Sigmoid colon (tissue), 7 donors: ENCODE measurements around the gene ADRA2B. TPM values are rescaled to one million over a fixed set of nuclear protein-coding genes. Genes with fewer than 3 reads are reported as not detected.
"Not testable (repeated sequence)": the region's sequence is repeated elsewhere in the genome, so short reads cannot be mapped to it uniquely, and the experiment has no call there.

Experiments
- DNase-seq: peaks from one replicate; pipeline ENCODE4 v3.0.0-alpha.2; 2019
- H3K27ac ChIP-seq, 4 donors: fragments of 200-600 bp; sonication (generic); one replicate each; pipeline ENCODE4 v1.5.1; 2016 to 2019; ENCODE audit warnings: mild to moderate bottlenecking in 1 of 4
- H3K27me3 ChIP-seq, 3 donors: fragments of 200-600 bp; sonication (generic); one replicate each; pipeline ENCODE4 v1.5.1; 2019; ENCODE audit warnings: mild to moderate bottlenecking in 1 of 3
- H3K36me3 ChIP-seq, 4 donors: fragments of 200-600 bp; sonication (generic); one replicate each; pipeline ENCODE4 v1.5.1; 2016 to 2019
- H3K4me1 ChIP-seq, 4 donors: fragments of 200-600 bp; sonication (generic); one replicate each; pipeline ENCODE4 v1.5.1; 2017 to 2019
- H3K4me3 ChIP-seq, 4 donors: fragments of 200-600 bp; sonication (generic); one replicate each; pipeline ENCODE4 v1.5.1; 2017 to 2019; ENCODE audit warnings: mild to moderate bottlenecking in 2 of 4, moderate library complexity in 1 of 4
- H3K9me3 ChIP-seq, 4 donors: fragments of 200-600 bp in 3 of 4; sonication (generic) in 3 of 4; one replicate each; pipeline versions ENCODE4 v1.5.1 to v1.6.1; 2013 to 2019
- EP300 ChIP-seq, 4 donors: sonication (generic); formaldehyde crosslinking; IDR thresholded peaks; one replicate each; pipeline ENCODE4 v1.6.1; 2017; ENCODE audit warnings: antibody characterized with exemption in 4 of 4
- POLR2A ChIP-seq, 2 donors: fragments of 450-650 bp; IDR thresholded peaks; one replicate each; pipeline ENCODE4 v1.6.1; 2016; ENCODE audit warnings: antibody characterized with exemption in 2 of 2, mild to moderate bottlenecking in 2 of 2, moderate library complexity in 2 of 2
- POLR2AphosphoS5 ChIP-seq, 4 donors: sonication (generic); formaldehyde crosslinking; IDR thresholded peaks; one replicate each; pipeline ENCODE4 v1.6.1; 2017; ENCODE audit warnings: antibody characterized with exemption in 4 of 4
- WGBS, 2 donors: extraction: QIAGEN DNeasy Blood & Tissue Kit; methylation state at CpG; one replicate each; pipeline ENCODE4 v1.1.7; 2013; 5-methylcytosine and 5-hydroxymethylcytosine counted together
- intact Hi-C: fragments of 100-400 bp; cut with DNase I; formaldehyde crosslinking; loops from one replicate; pipeline ENCODE4 v1.15.1; 2023
- polyA plus RNA-seq, 3 donors: library from polyadenylated mRNA; stranded (reverse); fragments of 200-250 nt; gene quantifications; one replicate each; pipeline ENCODE4 v1.2.3, GENCODE V29; 2013
- total RNA-seq, 4 donors: library from RNA; depleted of rRNA; stranded (reverse); fragments of >200 nt; gene quantifications; one replicate each; pipeline ENCODE4 v1.1.0, GENCODE V29; 2016
- TF ChIP-seq, protein P1 (sequence below), 4 experiments: fragments of 450-650 bp in 3 of 4; fragments of 200-600 bp in 1 of 4; IDR thresholded peaks; one replicate each; pipeline ENCODE4 v1.5.1; 2016 to 2019; ENCODE audit warnings: antibody characterized with exemption in 4 of 4, mild to moderate bottlenecking in 3 of 4, moderate library complexity in 2 of 4
- donor health status: healthy with polysubstance abuse.
- donor health status: Bipolar disorder and iron deficiency.
- donor health status: healthy.

The ADRA2B gene
- total and polyA plus RNA-seq, 7 donors, result under 0.01 to 1.4 (median 0.54) TPM; not detected in 1

DNA sequence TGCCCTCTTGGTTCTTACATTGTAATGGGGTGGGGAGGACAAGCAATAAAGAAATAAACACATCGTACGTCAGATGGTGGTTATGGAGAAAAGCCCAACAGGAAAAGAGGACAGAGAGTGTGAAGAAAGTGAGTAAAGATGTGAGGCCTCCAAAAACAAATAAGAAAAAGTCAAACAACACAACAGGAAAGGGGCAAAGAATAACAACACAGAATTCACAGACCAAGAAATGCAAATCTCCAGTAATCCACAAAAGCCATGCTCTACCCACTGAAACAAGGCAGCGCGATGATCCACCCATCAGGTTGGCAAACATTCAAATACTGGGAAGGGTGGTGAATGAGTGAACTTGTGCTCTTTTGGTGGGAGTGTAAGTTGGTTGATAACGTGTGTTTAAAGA, 45.5 kb upstream of the ADRA2B start:
- no peak for DNase-seq
- 8 to 37% methylated on average over 5 of the region's 5 CpGs for WGBS, 2 donors
- no peaks in the 10 kb centered on the region for H3K9me3 ChIP-seq
- H3K27ac ChIP-seq, result no peak overlapping the region
- TF ChIP-seq POLR2AphosphoS5 (IDR thresholded peaks at IDR 0.05) (no peak), EP300 (IDR thresholded peaks at IDR 0.05) (no peak), POLR2A (IDR thresholded peaks at IDR 0.05) (no peak)
- TF ChIP-seq, protein P1, sequence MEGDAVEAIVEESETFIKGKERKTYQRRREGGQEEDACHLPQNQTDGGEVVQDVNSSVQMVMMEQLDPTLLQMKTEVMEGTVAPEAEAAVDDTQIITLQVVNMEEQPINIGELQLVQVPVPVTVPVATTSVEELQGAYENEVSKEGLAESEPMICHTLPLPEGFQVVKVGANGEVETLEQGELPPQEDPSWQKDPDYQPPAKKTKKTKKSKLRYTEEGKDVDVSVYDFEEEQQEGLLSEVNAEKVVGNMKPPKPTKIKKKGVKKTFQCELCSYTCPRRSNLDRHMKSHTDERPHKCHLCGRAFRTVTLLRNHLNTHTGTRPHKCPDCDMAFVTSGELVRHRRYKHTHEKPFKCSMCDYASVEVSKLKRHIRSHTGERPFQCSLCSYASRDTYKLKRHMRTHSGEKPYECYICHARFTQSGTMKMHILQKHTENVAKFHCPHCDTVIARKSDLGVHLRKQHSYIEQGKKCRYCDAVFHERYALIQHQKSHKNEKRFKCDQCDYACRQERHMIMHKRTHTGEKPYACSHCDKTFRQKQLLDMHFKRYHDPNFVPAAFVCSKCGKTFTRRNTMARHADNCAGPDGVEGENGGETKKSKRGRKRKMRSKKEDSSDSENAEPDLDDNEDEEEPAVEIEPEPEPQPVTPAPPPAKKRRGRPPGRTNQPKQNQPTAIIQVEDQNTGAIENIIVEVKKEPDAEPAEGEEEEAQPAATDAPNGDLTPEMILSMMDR (IDR thresholded peaks at IDR 0.05), result no peak
- no peaks in the 10 kb centered on the region for H3K36me3 ChIP-seq
- H3K4me1 ChIP-seq, result no peaks in the 10 kb centered on the region
- intact Hi-C loops, result no loop called here
- no peak overlapping the region for H3K4me3 ChIP-seq
- peaks cover 0 to 3% (median 0%) of the 10 kb centered on the region in 3 donors for H3K27me3 ChIP-seq

DNA sequence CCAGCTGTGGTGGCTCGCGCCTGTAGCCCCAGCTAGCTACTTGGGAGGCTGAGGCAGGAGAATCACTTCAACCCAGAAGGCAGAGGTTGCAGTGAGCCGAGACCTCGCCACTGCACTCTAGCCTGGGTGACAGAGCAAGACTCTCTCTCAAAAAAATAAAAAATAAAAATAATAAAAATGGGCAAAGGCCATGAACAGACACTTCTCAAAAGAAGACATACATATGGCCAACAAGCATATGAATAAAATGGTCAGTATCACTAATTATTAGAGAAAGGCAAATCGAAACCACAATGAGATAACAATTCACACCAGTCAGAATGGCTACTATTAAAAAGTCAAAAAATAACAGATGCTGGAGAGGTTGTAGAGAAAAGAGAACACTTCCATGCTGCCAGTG, 44.0 kb upstream of the ADRA2B start:
- H3K4me3 ChIP-seq, H3K4me1 ChIP-seq, H3K9me3 ChIP-seq, H3K27me3 ChIP-seq, H3K36me3 ChIP-seq, intact Hi-C loops, DNase-seq, H3K27ac ChIP-seq: not testable (repeated sequence)
- WGBS, 2 donors, result 96 to 97% methylated on average over 5 of the region's 5 CpGs

DNA sequence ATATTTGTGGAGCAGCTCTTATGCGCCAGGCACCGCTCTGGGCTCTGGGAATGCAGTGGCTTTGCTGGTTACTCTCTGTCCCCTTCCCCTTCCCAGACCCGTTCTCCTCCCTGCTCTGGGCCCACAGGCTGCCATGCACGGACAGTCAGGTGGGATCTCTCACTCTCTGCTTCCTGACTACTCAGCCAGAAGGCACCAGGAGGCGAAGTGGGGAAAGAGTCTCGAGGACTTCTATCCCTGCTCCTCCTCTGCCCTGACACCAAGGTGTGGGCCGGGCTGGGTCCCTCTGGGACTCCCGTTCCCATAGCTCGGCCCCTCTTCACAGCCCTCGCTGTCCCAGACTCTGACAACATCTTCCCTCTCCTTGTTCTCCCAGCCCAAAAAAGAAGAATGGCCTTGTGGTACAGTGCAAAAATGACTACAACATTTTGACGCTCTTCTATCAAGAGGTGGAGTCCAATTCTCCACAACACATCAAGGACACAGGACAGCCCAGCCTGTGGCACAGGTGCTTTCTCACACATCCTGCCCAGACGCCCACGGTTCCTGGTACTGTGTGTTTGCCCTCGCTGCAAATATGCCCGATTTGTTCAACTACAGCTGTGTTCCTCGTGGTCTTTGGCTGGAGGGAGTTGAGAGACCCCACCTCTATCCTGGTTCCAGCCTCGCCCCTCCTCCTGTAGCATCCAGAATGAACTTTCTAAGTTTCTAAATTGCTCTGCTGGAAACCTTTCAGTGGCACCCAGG, 42.9 kb upstream of the ADRA2B start:
- TF ChIP-seq POLR2A (IDR thresholded peaks at IDR 0.05) (no peak), EP300 (IDR thresholded peaks at IDR 0.05) (no peak), POLR2AphosphoS5 (IDR thresholded peaks at IDR 0.05) (no peak)
- TF ChIP-seq, protein P1 (IDR thresholded peaks at IDR 0.05), result no peak
- no peaks in the 10 kb centered on the region for H3K4me1 ChIP-seq
- intact Hi-C loops, result no loop called here
- no peak overlapping the region for H3K27ac ChIP-seq
- no peaks in the 10 kb centered on the region for H3K9me3 ChIP-seq
- 76 to 87% methylated on average over 17 of the region's 17 CpGs for WGBS, 2 donors
- H3K36me3 ChIP-seq, result no peaks in the 10 kb centered on the region
- peak; percentile 45 for DNase-seq
- H3K27me3 ChIP-seq, result peaks cover 0 to 7% (median 0%) of the 10 kb centered on the region in 3 donors
- no peak overlapping the region for H3K4me3 ChIP-seq

DNA sequence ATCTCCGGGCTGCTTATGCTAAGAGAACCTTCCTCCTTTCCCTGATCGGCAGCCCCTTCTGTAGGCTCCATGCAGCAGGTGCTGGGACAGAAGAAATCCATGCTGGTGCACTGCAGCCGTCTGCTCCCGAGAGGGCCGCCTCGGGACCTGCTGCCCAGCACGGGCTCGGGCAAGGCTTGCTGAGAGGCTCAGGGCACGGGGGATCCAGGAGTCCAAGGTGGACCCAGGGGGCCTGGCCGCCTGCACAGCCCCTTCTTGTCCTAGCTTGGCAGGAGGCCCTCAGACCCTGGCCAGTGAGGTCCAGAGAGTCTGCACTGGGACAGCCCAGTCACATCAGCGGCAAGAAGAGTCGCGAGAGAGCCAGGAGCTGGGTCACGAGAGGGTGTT, 42.2 kb upstream of the ADRA2B start:
- 89 to 92% methylated on average over 14 of the region's 14 CpGs for WGBS, 2 donors
- Histone ChIP-seq H3K4me1 (no peaks in the 10 kb centered on the region), H3K36me3 (no peaks in the 10 kb centered on the region), H3K4me3 (no peak overlapping the region), H3K27ac (no peak overlapping the region), H3K9me3 (no peaks in the 10 kb centered on the region), H3K27me3 (peaks cover 0 to 7% (median 0%) of the 10 kb centered on the region in 3 donors)
- intact Hi-C loops, result no loop called here
- TF ChIP-seq POLR2AphosphoS5 (IDR thresholded peaks at IDR 0.05) (no peak), EP300 (IDR thresholded peaks at IDR 0.05) (no peak), POLR2A (IDR thresholded peaks at IDR 0.05) (no peak)
- TF ChIP-seq, protein P1 (IDR thresholded peaks at IDR 0.05), result no peak
- DNase-seq, result peak; percentile 56

DNA sequence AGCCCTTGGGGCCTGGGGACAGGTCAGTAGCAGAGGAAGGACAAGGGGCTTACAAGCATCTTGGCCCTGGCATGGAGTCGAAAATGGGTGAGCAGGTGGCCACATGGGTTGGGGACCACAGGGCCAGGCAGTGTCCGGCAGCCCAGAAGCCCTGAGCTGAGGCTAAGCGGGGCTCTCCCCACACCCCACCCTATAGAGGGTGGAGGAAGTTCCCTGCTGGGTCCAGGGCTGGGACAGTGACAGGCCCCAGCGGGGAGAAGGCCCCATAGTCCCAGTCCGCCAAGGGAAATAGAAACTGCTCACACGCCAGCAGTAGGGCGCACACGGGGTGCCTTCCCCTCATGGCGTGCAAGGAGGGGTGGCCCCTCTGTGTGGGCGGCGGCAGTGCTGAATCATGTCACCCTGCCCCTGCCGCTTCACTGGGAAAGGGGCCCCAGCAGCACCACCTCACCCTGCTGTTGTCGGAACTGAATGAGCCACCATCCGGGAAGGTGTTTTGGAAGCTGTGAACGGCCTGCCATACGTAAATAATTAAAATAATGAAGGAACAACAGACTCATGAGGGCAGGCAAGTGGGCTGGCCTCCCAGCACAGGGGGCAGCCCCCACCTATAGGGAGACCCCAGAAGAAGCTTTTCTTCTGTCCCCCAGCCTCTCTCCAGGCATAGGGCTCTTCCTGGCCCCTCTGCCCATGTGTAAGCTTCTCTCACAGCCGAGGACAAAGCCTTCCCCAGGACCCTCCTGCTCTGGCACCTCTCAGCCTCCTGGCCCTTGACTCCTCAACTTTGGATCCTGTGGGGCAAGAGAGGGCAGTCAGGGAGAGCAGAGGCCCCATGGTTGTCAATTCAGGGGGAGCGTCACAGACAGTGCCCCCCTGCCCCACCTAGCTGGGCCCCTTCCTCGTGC, 41.5 kb upstream of the ADRA2B start:
- no peak for TF ChIP-seq POLR2AphosphoS5 (IDR thresholded peaks at IDR 0.05)
- no peak for TF ChIP-seq POLR2A (IDR thresholded peaks at IDR 0.05)
- TF ChIP-seq EP300 (IDR thresholded peaks at IDR 0.05), result no peak
- TF ChIP-seq, protein P1 (IDR thresholded peaks at IDR 0.05), result no peak
- H3K9me3 ChIP-seq, result no peaks in the 10 kb centered on the region
- peak; percentile 50 for DNase-seq
- intact Hi-C loops, result no loop called here
- H3K4me1 ChIP-seq, result no peaks in the 10 kb centered on the region
- H3K4me3 ChIP-seq, result no peak overlapping the region
- H3K27ac ChIP-seq, result no peak overlapping the region
- 58 to 76% methylated on average over 19 of the region's 19 CpGs for WGBS, 2 donors
- peaks cover 0 to 7% (median 0%) of the 10 kb centered on the region in 3 donors for H3K27me3 ChIP-seq
- no peaks in the 10 kb centered on the region for H3K36me3 ChIP-seq
